B cell (primary cell): ENCODE data around the gene ZNF827. TPM values are rescaled to one million over a fixed set of nuclear protein-coding genes. Genes with fewer than 3 reads are reported as not detected.

Experiments
- ATAC-seq: fragments of 200-7000 bp; cut with Tn5 transposase; one replicate; pipeline ENCODE4 v1.10.0; 2021; ENCODE audit warnings: low read depth, mild to moderate bottlenecking, moderate number of reproducible peaks, moderate library complexity
- CTCF ChIA-PET: fragments of 350-600 bp; sonication (Branson Sonifier 250); formaldehyde crosslinking; loops from one replicate; lab custom pipeline; 2021; ENCODE audit warnings: antibody characterized with exemption, inconsistent platforms; lab: Charles Lee
- POLR2A ChIA-PET: fragments of 350-600 bp; sonication (Branson Sonifier 250); formaldehyde crosslinking; loops from one replicate; lab custom pipeline; 2021; ENCODE audit warnings: antibody characterized with exemption; lab: Charles Lee
- DNase-seq: peaks from one replicate; pipeline ENCODE4 v3.0.0; 2013
- H2AFZ ChIP-seq: 2 replicates; pipeline ENCODE4 v1.6.1; 2012; ENCODE audit warnings: mild to moderate bottlenecking, low read depth, low read length; ENCODE audit not compliant: insufficient read depth, poor library complexity, severe bottlenecking
- H3K27ac ChIP-seq, 2 donors: 1 replicate in 1 of 2; 2 replicates in 1 of 2; pipeline ENCODE4 v1.5.1; 2012 to 2013; ENCODE audit warnings: low read length in 2 of 2, mild to moderate bottlenecking in 2 of 2, moderate library complexity in 1 of 2
- H3K27me3 ChIP-seq, 4 experiments: fragments of 200-600 bp in 1 of 4; sonication (generic) in 1 of 4; replicated peaks in 1 of 4; 1 replicate in 2 of 4; 2 replicates in 2 of 4; pipeline versions ENCODE4 v1.6.1 to v1.7.0; 2013 to 2016; ENCODE audit warnings: low read length in 3 of 4, mild to moderate bottlenecking in 2 of 4, mixed read lengths in 1 of 4, moderate library complexity in 1 of 4; ENCODE audit not compliant: insufficient read depth in 4 of 4, control insufficient read depth in 3 of 4; ENCODE audit errors: control extremely low read depth in 1 of 4
- H3K36me3 ChIP-seq, 2 experiments: replicated peaks in 1 of 2; 1 replicate in 1 of 2; 2 replicates in 1 of 2; pipeline versions ENCODE4 v1.6.1 to v1.7.1; 2013; ENCODE audit warnings: low read length in 1 of 2; ENCODE audit not compliant: insufficient read depth in 2 of 2, control insufficient read depth in 1 of 2; ENCODE audit errors: control extremely low read depth in 1 of 2, extremely low read depth in 1 of 2
- H3K4me1 ChIP-seq, 2 donors: fragments of 200-600 bp in 1 of 2; sonication (generic) in 1 of 2; 1 replicate in 1 of 2; 2 replicates in 1 of 2; pipeline versions ENCODE4 v1.5.1 to v1.6.1; 2013 to 2017; ENCODE audit warnings: low read length in 2 of 2; ENCODE audit not compliant: control insufficient read depth in 2 of 2, insufficient read depth in 2 of 2
- H3K4me2 ChIP-seq: replicated peaks from 2 replicates; pipeline ENCODE3; 2012; ENCODE audit warnings: mild to moderate bottlenecking, low read depth, low read length; ENCODE audit not compliant: poor library complexity, severe bottlenecking
- H3K4me3 ChIP-seq, 5 experiments: fragments of 200-600 bp in 1 of 5; sonication (generic) in 1 of 5; 1 replicate in 3 of 5; 2 replicates in 2 of 5; pipeline versions ENCODE4 v1.5.1 to v1.7.0; 2011 to 2016; ENCODE audit warnings: low read length in 4 of 5, mild to moderate bottlenecking in 4 of 5, low read depth in 2 of 5, control low read depth in 1 of 5, moderate library complexity in 1 of 5; ENCODE audit not compliant: insufficient read depth in 1 of 5; ENCODE audit errors: control extremely low read depth in 1 of 5, extremely low read depth in 1 of 5
- H3K79me2 ChIP-seq: fragments of 200-600 bp; sonication (generic); one replicate; pipeline ENCODE4 v1.6.0; 2016; ENCODE audit warnings: low read length; ENCODE audit not compliant: control insufficient read depth, insufficient read depth
- H3K9ac ChIP-seq: fragments of 200-600 bp; sonication (generic); 2 replicates; pipeline ENCODE4 v1.6.1; 2017; ENCODE audit warnings: mild to moderate bottlenecking, low read length, moderate library complexity
- H3K9me3 ChIP-seq, 3 donors: one replicate each; pipeline versions ENCODE4 v1.6.1 to v1.7.1; 2013; ENCODE audit warnings: low read length in 2 of 3; ENCODE audit not compliant: control insufficient read depth in 2 of 3, insufficient read depth in 1 of 3; ENCODE audit errors: control extremely low read depth in 1 of 3
- H4K20me1 ChIP-seq: 2 replicates; pipeline ENCODE4 v1.6.0; 2012; ENCODE audit warnings: mild to moderate bottlenecking, low read length; ENCODE audit not compliant: insufficient read depth, control insufficient read depth, poor library complexity, severe bottlenecking
- H3K27ac Mint-ChIP-seq: one replicate; pipeline ENCODE4 v1.8.0; 2021; ENCODE audit warnings: mixed read lengths
- H3K27me3 Mint-ChIP-seq: one replicate; pipeline ENCODE4 v1.8.0; 2021; ENCODE audit warnings: mixed read lengths
- H3K4me1 Mint-ChIP-seq: one replicate; pipeline ENCODE4 v1.8.0; 2021; ENCODE audit warnings: mixed read lengths
- H3K4me3 Mint-ChIP-seq: one replicate; pipeline ENCODE4 v1.8.0; 2021; ENCODE audit warnings: mixed read lengths
- H3K9me3 Mint-ChIP-seq: one replicate; pipeline ENCODE4 v1.8.0; 2022; ENCODE audit warnings: mixed read lengths; ENCODE audit not compliant: insufficient read depth
- CTCF ChIP-seq: fragments of 200-600 bp; IDR thresholded peaks from one replicate; pipeline ENCODE4 v1.8.0; 2022; ENCODE audit warnings: antibody characterized with exemption, mild to moderate bottlenecking
- EZH2 ChIP-seq: IDR thresholded peaks from 2 replicates; pipeline ENCODE4 v1.6.1; 2012; ENCODE audit warnings: borderline replicate concordance, low read depth, mild to moderate bottlenecking, moderate library complexity, low read length; ENCODE audit not compliant: insufficient read depth, poor library complexity, severe bottlenecking
- WGBS: methylation state at CpG from one replicate; pipeline ENCODE4 v1.1.5; 2013; ENCODE audit warnings: missing lambda C conversion rate; ENCODE audit not compliant: insufficient coverage; 5-methylcytosine and 5-hydroxymethylcytosine counted together
- intact Hi-C: fragments of 100-400 bp; cut with micrococcal nuclease; formaldehyde crosslinking; loops from one replicate; pipeline ENCODE4 v1.10.0; 2022
- polyA plus RNA-seq: library from polyadenylated mRNA; depleted of rRNA; stranded (reverse); fragments of >200 nt; gene quantifications from 2 replicates; pipeline ENCODE4 v1.2.3, GENCODE V29; 2012
- total RNA-seq, 2 donors: library from RNA; stranded (reverse); fragments of 120-200 nt in 1 of 2; gene quantifications; 1 replicate in 1 of 2; 2 replicates in 1 of 2; pipeline versions ENCODE4 v1.2.3 to v1.2.4, GENCODE V29; 2013 to 2022

ZNF827 gene
- total and polyA plus RNA-seq, 2 donors (not counting 1 experiment from before 2014, with no cell fraction given), result 20.6 to 30.1 TPM

GRCh38 chr4:145886871-145887240 lies 51.8 kb downstream of the ZNF827 start:
- Histone ChIP-seq H3K4me1 (peaks cover 17 to 22% of the 10 kb centered on the region in 2 donors), H3K79me2 (peaks cover 8% of the 10 kb centered on the region), H3K4me3 (no peak overlapping the region), H3K27me3 (no peaks in the 10 kb centered on the region), H3K9ac (no peak overlapping the region), H3K36me3 (peaks cover 0 to 8% of the 10 kb centered on the region in 2 experiments), H4K20me1 (no peaks in the 10 kb centered on the region), H2AFZ (no peak overlapping the region), H3K4me2 (no peak overlapping the region), H3K27ac (no peak overlapping the region), H3K9me3 (no peaks in the 10 kb centered on the region)
- H3K27ac Mint-ChIP-seq, result peak overlapping the region; percentile 1
- intact Hi-C loops, result no loop called here
- ChIA-PET CTCF (no interaction called here), POLR2A (no interaction called here)
- TF ChIP-seq CTCF (no peak), EZH2 (no peak)
- ATAC-seq (peak; percentile 51), DNase-seq (peak; percentile 12)
- H3K4me3 Mint-ChIP-seq, result no peak overlapping the region
- no peaks in the 10 kb centered on the region for H3K9me3 Mint-ChIP-seq
- H3K27me3 Mint-ChIP-seq, result no peaks in the 10 kb centered on the region
- H3K4me1 Mint-ChIP-seq, result peaks cover 50% of the 10 kb centered on the region

- TF ChIP-seq EZH2 (no peak), CTCF (no peak)
- H3K9ac ChIP-seq, result no peak overlapping the region
- peaks cover 0 to 6% of the 10 kb centered on the region in 2 experiments for H3K36me3 ChIP-seq
- DNase-seq (no peak), ATAC-seq (no peak)
- H3K27ac Mint-ChIP-seq, result peak overlapping the region; percentile 26
- no peak overlapping the region for H3K27ac ChIP-seq
- peaks cover 53% of the 10 kb centered on the region for H3K4me1 Mint-ChIP-seq
- intact Hi-C loops, result no loop called here
- no peak overlapping the region for H3K4me2 ChIP-seq
- no peak overlapping the region for H3K4me3 ChIP-seq
- no peaks in the 10 kb centered on the region for H3K9me3 ChIP-seq
- POLR2A ChIA-PET, result no interaction called here
- peaks cover 20 to 28% of the 10 kb centered on the region in 2 donors for H3K4me1 ChIP-seq
- H3K9me3 Mint-ChIP-seq, result no peaks in the 10 kb centered on the region
- H3K79me2 ChIP-seq, result peaks cover 12% of the 10 kb centered on the region
- 96% methylated on average over 9 of the region's 9 CpGs for WGBS
- H3K27me3 ChIP-seq, result no peaks in the 10 kb centered on the region
- no peaks in the 10 kb centered on the region for H4K20me1 ChIP-seq
- H3K27me3 Mint-ChIP-seq, result no peaks in the 10 kb centered on the region
- no peak overlapping the region for H3K4me3 Mint-ChIP-seq
- CTCF ChIA-PET, result no interaction called here
- no peak overlapping the region for H2AFZ ChIP-seq
These were observed 53.0 kb downstream of the ZNF827 start for GRCh38 chr4:145885666-145886065.
